ENCODE results near the gene SLC25A19.

- TF ChIP-seq POLR2A (IDR thresholded peaks at IDR 0.05; ENCODE audit: low read length) (no peak), GATA1 (IDR thresholded peaks at IDR 0.05; ENCODE audit: low read depth, low read length) (no peak)
These were observed 26.2 kb downstream of the SLC25A19 start for GRCh38 chr17:75263055-75263454.
